SK-N-SH treated with all-trans-retinoic acid at 6 μM for 48 hours (cell line): ENCODE measurements around the gene RRP15.

Experiments
- ATAC-seq: fragments of 200-7000 bp; cut with Tn5 transposase; 3 replicates; pipeline ENCODE4 v1.9.1; 2020; ENCODE audit warnings: mild to moderate bottlenecking, moderate library complexity
- ARNTL ChIP-seq: fragments of 450-650 bp; formaldehyde crosslinking; IDR thresholded peaks from 2 replicates; pipeline ENCODE4 v1.5.0; 2020; ENCODE audit warnings: low read depth, mild to moderate bottlenecking, moderate library complexity, borderline replicate concordance
- CREB5 ChIP-seq: fragments of 250-450 bp; sonication (Bioruptor Pico); IDR thresholded peaks from 2 replicates; pipeline ENCODE4 v1.5.1; 2020; ENCODE audit warnings: low read depth, mild to moderate bottlenecking, moderate library complexity
- CSDC2 ChIP-seq: fragments of 250-450 bp; sonication (Bioruptor Pico); IDR thresholded peaks from 2 replicates; pipeline ENCODE4 v1.5.0; 2020; ENCODE audit warnings: mild to moderate bottlenecking, moderate library complexity
- CSRNP3 ChIP-seq: fragments of 250-450 bp; sonication (Bioruptor Pico); IDR thresholded peaks from 2 replicates; pipeline ENCODE4 v1.5.1; 2021; ENCODE audit warnings: mild to moderate bottlenecking, moderate library complexity
- ISL1 ChIP-seq: fragments of 250-450 bp; sonication (Bioruptor Pico); IDR thresholded peaks from 2 replicates; pipeline ENCODE4 v2.1.2; 2022; ENCODE audit warnings: mild to moderate bottlenecking, moderate library complexity
- OSR1 ChIP-seq: fragments of 250-450 bp; sonication (Bioruptor Pico); IDR thresholded peaks from 2 replicates; pipeline ENCODE4 v1.8.0; 2022; ENCODE audit warnings: moderate library complexity, mild to moderate bottlenecking, inconsistent platforms
- PATZ1 ChIP-seq: fragments of 250-450 bp; sonication (Bioruptor Pico); IDR thresholded peaks from 2 replicates; pipeline ENCODE4 v1.8.0; 2020; ENCODE audit warnings: mild to moderate bottlenecking, moderate library complexity, borderline replicate concordance
- POU6F1 ChIP-seq: fragments of 250-450 bp; sonication (Bioruptor Pico); IDR thresholded peaks from 2 replicates; pipeline ENCODE4 v1.8.0; 2021; ENCODE audit warnings: low read depth, mild to moderate bottlenecking, moderate library complexity, borderline replicate concordance
- RARB ChIP-seq: fragments of 250-450 bp; sonication (Bioruptor Pico); IDR thresholded peaks from 2 replicates; pipeline ENCODE4 v1.8.0; 2021; ENCODE audit warnings: mild to moderate bottlenecking, moderate library complexity
- SNAI2 ChIP-seq: fragments of 250-450 bp; sonication (Bioruptor Pico); IDR thresholded peaks from 2 replicates; pipeline ENCODE4 v1.5.0; 2020; ENCODE audit warnings: mild to moderate bottlenecking, moderate library complexity
- TCF4 ChIP-seq: fragments of 250-450 bp; sonication (Bioruptor Pico); IDR thresholded peaks from 2 replicates; pipeline ENCODE4 v1.8.0; 2021; ENCODE audit warnings: mild to moderate bottlenecking, moderate library complexity, borderline replicate concordance
- TOX ChIP-seq: fragments of 250-450 bp; sonication (Bioruptor Pico); IDR thresholded peaks from 2 replicates; pipeline ENCODE4 v1.8.0; 2021; ENCODE audit warnings: mild to moderate bottlenecking, moderate library complexity, borderline replicate concordance
- TSHZ2 ChIP-seq: fragments of 250-450 bp; sonication (Bioruptor Pico); IDR thresholded peaks from 2 replicates; pipeline ENCODE4 v1.5.0; 2020; ENCODE audit warnings: mild to moderate bottlenecking, moderate library complexity
- ZC3H10 ChIP-seq: fragments of 250-450 bp; sonication (Bioruptor Pico); IDR thresholded peaks from 2 replicates; pipeline ENCODE4 v1.5.1; 2021; ENCODE audit warnings: mild to moderate bottlenecking, moderate library complexity
- ZFP3 ChIP-seq: fragments of 250-450 bp; sonication (Bioruptor Pico); IDR thresholded peaks from 2 replicates; pipeline ENCODE4 v1.5.0; 2020; ENCODE audit warnings: mild to moderate bottlenecking, moderate library complexity
- ZFP30 ChIP-seq: fragments of 450-650 bp; formaldehyde crosslinking; IDR thresholded peaks from 2 replicates; pipeline ENCODE4 v1.5.0; 2022; ENCODE audit warnings: mild to moderate bottlenecking, moderate library complexity
- ZNF565 ChIP-seq: fragments of 450-650 bp; formaldehyde crosslinking; conservative IDR thresholded peaks from 2 replicates; pipeline ENCODE4 v1.5.0; 2020; ENCODE audit warnings: low read depth, mild to moderate bottlenecking, moderate library complexity
- ZNF70 ChIP-seq: fragments of 450-650 bp; formaldehyde crosslinking; IDR thresholded peaks from 2 replicates; pipeline ENCODE4 v1.5.0; 2020; ENCODE audit warnings: mild to moderate bottlenecking, moderate library complexity
- ZNF8 ChIP-seq: fragments of 450-650 bp; formaldehyde crosslinking; IDR thresholded peaks from 2 replicates; pipeline ENCODE4 v1.5.0; 2020; ENCODE audit warnings: mild to moderate bottlenecking, moderate library complexity

Gene RRP15

GRCh38 chr1:218342091-218342490, 57.0 kb downstream of the RRP15 start (continued):
- no peak for TF ChIP-seq CREB5
- TF ChIP-seq RARB = no peak
- no peak for TF ChIP-seq CSDC2 (CRISPR knock-in tag)
- TF ChIP-seq POU6F1 (CRISPR knock-in tag) = no peak

- peak; percentile 55 for ATAC-seq
- TF ChIP-seq OSR1 (CRISPR knock-in tag) (peak; percentile 64; the same call in 1 of the 2 replicates), ZNF565 (CRISPR knock-in tag) (no peak)
Measured at GRCh38 chr1:218344814-218345672, 60.0 kb downstream of the RRP15 start, which contains the start of gene TGFB2. TGFB2 (plus strand) TSS chr1:218345336; CDS start chr1:218346702, 1,366 bp downstream.

GRCh38 chr1:218345673-218346390, 60.7 kb downstream of the RRP15 start:
- peak; percentile 83 for ATAC-seq
- TF ChIP-seq ZC3H10 (no peak), OSR1 (CRISPR knock-in tag) (peak; percentile 79; the same call in 1 of the 2 replicates)

GRCh38 chr1:218346391-218347204, 61.5 kb downstream of the RRP15 start:
- no peak for ATAC-seq
- TF ChIP-seq ZFP3 (CRISPR knock-in tag) (no peak), TOX (no peak), OSR1 (CRISPR knock-in tag) (no peak), SNAI2 (CRISPR knock-in tag) (no peak), ZNF70 (CRISPR knock-in tag) (no peak), PATZ1 (CRISPR knock-in tag) (no peak)

- no peak for TF ChIP-seq ZFP3 (CRISPR knock-in tag)
- TF ChIP-seq CSDC2 (CRISPR knock-in tag) = no peak
- no peak for TF ChIP-seq TSHZ2 (CRISPR knock-in tag)
- no peak for TF ChIP-seq ZNF70 (CRISPR knock-in tag)
- no peak for TF ChIP-seq OSR1 (CRISPR knock-in tag)
- no peak for TF ChIP-seq CSRNP3 (CRISPR knock-in tag)
- TF ChIP-seq ISL1 (CRISPR knock-in tag) = no peak
- no peak for TF ChIP-seq ARNTL (CRISPR knock-in tag)
- no peak for TF ChIP-seq ZC3H10
- no peak for TF ChIP-seq TCF4
- TF ChIP-seq ZNF8 (CRISPR knock-in tag) = no peak
- no peak for TF ChIP-seq CREB5
- TF ChIP-seq ZNF565 (CRISPR knock-in tag) = no peak
- TF ChIP-seq ZFP30 (CRISPR knock-in tag) = no peak
- TF ChIP-seq TOX = no peak
- ATAC-seq = no peak
Measured at GRCh38 chr1:218347336-218347722, 62.2 kb downstream of the RRP15 start.
